HG03135 (cell line): ENCODE data around the gene ACTG2.
"Not testable (repeated sequence)": the region's sequence is repeated elsewhere in the genome, so short reads cannot be mapped to it uniquely, and the experiment has no call there.

Experiments
- ATAC-seq: cut with Tn5 transposase; IDR thresholded peaks from one replicate; pipeline ENCODE4 v1.9.1; 2021; ENCODE audit warnings: mild to moderate bottlenecking, moderate library complexity; ENCODE audit not compliant: unreplicated experiment

ACTG2 gene

GRCh38 chr2:73892631-73893329, at the start of gene ACTG2:
ACTG2 (plus strand) TSS chr2:73893008; CDS start chr2:73901312, 8,304 bp downstream.
- no peak for ATAC-seq

- no peak for ATAC-seq
Observed at GRCh38 chr2:73844087-73844486, 48.7 kb upstream of the ACTG2 start.

GRCh38 chr2:73850009-73850408, 42.8 kb upstream of the ACTG2 start:
- ATAC-seq: no peak

GRCh38 chr2:73851274-73851673, 41.5 kb upstream of the ACTG2 start:
- ATAC-seq: no peak

GRCh38 chr2:73852020-73852419, 40.8 kb upstream of the ACTG2 start:
- ATAC-seq: no peak

GRCh38 chr2:73855526-73855925, 37.3 kb upstream of the ACTG2 start:
- no peak for ATAC-seq

GRCh38 chr2:73856214-73856613, 36.6 kb upstream of the ACTG2 start:
- no peak for ATAC-seq

- no peak for ATAC-seq
Observed at GRCh38 chr2:73859721-73860586, 32.9 kb upstream of the ACTG2 start.

GRCh38 chr2:73862987-73863386, 29.8 kb upstream of the ACTG2 start:
- ATAC-seq: no peak

- ATAC-seq: no peak
Observed at GRCh38 chr2:73868204-73868978, 24.4 kb upstream of the ACTG2 start.

- no peak for ATAC-seq
Observed at GRCh38 chr2:73870084-73870483, 22.7 kb upstream of the ACTG2 start.

- no peak for ATAC-seq
Observed at GRCh38 chr2:73877071-73877802, 15.6 kb upstream of the ACTG2 start.

- ATAC-seq: not testable (repeated sequence)
Observed at GRCh38 chr2:73877984-73878383, 14.8 kb upstream of the ACTG2 start.

- ATAC-seq: no peak
Observed at GRCh38 chr2:73885406-73885805, 7.4 kb upstream of the ACTG2 start.

GRCh38 chr2:73886357-73886756, 6.5 kb upstream of the ACTG2 start:
- ATAC-seq: no peak

GRCh38 chr2:73887596-73888353, 5.0 kb upstream of the ACTG2 start:
- not testable (repeated sequence) for ATAC-seq

GRCh38 chr2:73888388-73888787, 4.4 kb upstream of the ACTG2 start:
- no peak for ATAC-seq

- no peak for ATAC-seq
Observed at GRCh38 chr2:73889206-73889605, 3.6 kb upstream of the ACTG2 start.

GRCh38 chr2:73890301-73891092, 2.3 kb upstream of the ACTG2 start:
- no peak for ATAC-seq
